Kidney (tissue), 14 donors: ENCODE data around the gene INTS3. TPM values are rescaled to one million over a fixed set of nuclear protein-coding genes. Genes with fewer than 3 reads are reported as not detected.

Source experiments
- DNase-seq, 5 donors: peaks; one replicate each; pipeline ENCODE4 v3.0.0-alpha.2; 2013 to 2020
- FAIRE-seq: peaks from 2 replicates; lab custom pipeline; 2012; peaks lifted over from hg19 to GRCh38; lab: Jason Lieb, UNC
- H3K27ac ChIP-seq, 2 donors: one replicate each; pipeline ENCODE4 v1.7.0; 2013; ENCODE audit warnings: low read depth in 2 of 2, low read length in 2 of 2, inconsistent platforms in 1 of 2
- H3K27me3 ChIP-seq: one replicate; pipeline ENCODE4 v1.7.1; 2013; ENCODE audit warnings: low read length, inconsistent platforms; ENCODE audit not compliant: control insufficient read depth, insufficient read depth
- H3K36me3 ChIP-seq, 3 donors: one replicate each; pipeline versions ENCODE4 v1.7.0 to v1.7.1; 2013; ENCODE audit warnings: low read length in 3 of 3, control low read depth in 1 of 3, inconsistent platforms in 1 of 3; ENCODE audit not compliant: insufficient read depth in 3 of 3, control insufficient read depth in 2 of 3
- H3K4me1 ChIP-seq, 3 donors: one replicate each; pipeline versions ENCODE4 v1.7.0 to v1.7.1; 2013; ENCODE audit warnings: low read length in 3 of 3, inconsistent platforms in 1 of 3, low read depth in 1 of 3; ENCODE audit not compliant: control insufficient read depth in 2 of 3, insufficient read depth in 2 of 3
- H3K4me3 ChIP-seq, 3 donors: one replicate each; pipeline versions ENCODE4 v1.7.0 to v1.8.1; 2013; ENCODE audit warnings: low read length in 3 of 3, control low read depth in 1 of 3, inconsistent platforms in 1 of 3
- H3K9ac ChIP-seq, 3 donors: one replicate each; pipeline versions ENCODE4 v1.7.0 to v1.7.1; 2013; ENCODE audit warnings: low read length in 3 of 3, control low read depth in 1 of 3, inconsistent platforms in 1 of 3
- H3K9me3 ChIP-seq, 3 donors: one replicate each; pipeline versions ENCODE4 v1.7.0 to v1.7.1; 2013; ENCODE audit warnings: low read length in 3 of 3, control low read depth in 1 of 3, inconsistent platforms in 1 of 3; ENCODE audit not compliant: control insufficient read depth in 2 of 3, insufficient read depth in 1 of 3
- CTCF ChIP-seq: IDR thresholded peaks from 3 replicates; pipeline ENCODE4 v1.5.1; 2012; ENCODE audit warnings: mild to moderate bottlenecking, moderate library complexity, borderline replicate concordance; ENCODE audit not compliant: insufficient read depth; ENCODE audit errors: extremely low read depth
- intact Hi-C: fragments of 100-400 bp; cut with DNase I; formaldehyde crosslinking; loops from one replicate; pipeline ENCODE4 v1.11.1; 2022
- polyA plus RNA-seq: library from polyadenylated mRNA; stranded (reverse); fragments of 350-450 nt; fragmentation: Illumina TruSeq; extraction: RNeasy Lipid Tissue Mini Kit (QIAGEN cat#74804); gene quantifications from one replicate; pipeline ENCODE4 v1.2.3, GENCODE V29; 2014; ENCODE audit warnings: low read depth, low replicate concordance; ENCODE audit not compliant: insufficient read depth
- total RNA-seq: library from RNA; stranded (reverse); fragmentation: NEBNext Ultra II Directional; extraction: Animal tissue kit (Norgen Biotek cat#: 25700); gene quantifications from one replicate; pipeline ENCODE4 v1.2.1, GENCODE V29; 2021
- donor health status: control.
- donor health status: control.
- donor health status: control.
- donor health status: control.
- donor health status: control.
- donor health status: DM: yes; HTN: yes; CAD: no.
- donor health status: Normal renal cell carcinoma (clear cell type).

The INTS3 gene
- total and polyA plus RNA-seq, 2 donors from 2014 or later = 42.7 to 74.8 TPM

GRCh38 chr1:153746174-153746573, 18.3 kb downstream of the INTS3 start:
- Histone ChIP-seq H3K27ac (no peak overlapping the region), H3K9ac (no peak overlapping the region), H3K27me3 (no peaks in the 10 kb centered on the region), H3K9me3 (no peaks in the 10 kb centered on the region), H3K4me1 (peaks cover 11 to 41% (median 30%) of the 10 kb centered on the region in 3 donors), H3K4me3 (no peak overlapping the region), H3K36me3 (peaks cover 19 to 43% (median 25%) of the 10 kb centered on the region in 3 donors)
- intact Hi-C loops = no loop called here
- TF ChIP-seq CTCF = no peak
- FAIRE-seq = no peak
- no peak for DNase-seq

- peaks cover 3 to 28% (median 20%) of the 10 kb centered on the region in 3 donors for H3K4me1 ChIP-seq
Observed at GRCh38 chr1:153748903-153749302, 21.1 kb downstream of the INTS3 start.

GRCh38 chr1:153749408-153750005, 21.7 kb downstream of the INTS3 start:
- Histone ChIP-seq H3K36me3 (peaks cover 22 to 53% (median 38%) of the 10 kb centered on the region in 3 donors), H3K4me1 (peaks cover 0 to 23% (median 15%) of the 10 kb centered on the region in 3 donors), H3K27ac (peak overlapping the region in 1 of 2 donors; percentile 34), H3K9me3 (no peaks in the 10 kb centered on the region), H3K4me3 (no peak overlapping the region), H3K27me3 (no peaks in the 10 kb centered on the region), H3K9ac (peak overlapping the region in 1 of 3 donors; percentile 2)
- peak; percentile 98 for TF ChIP-seq CTCF
- intact Hi-C loops = no loop called here
- FAIRE-seq (no peak), DNase-seq (peak; percentile 88 to 93 (median 89))

More at GRCh38 chr1:153748903-153749302, 21.1 kb downstream of the INTS3 start:
- Histone ChIP-seq H3K27me3 (no peaks in the 10 kb centered on the region), H3K4me3 (no peak overlapping the region), H3K36me3 (peaks cover 22 to 51% (median 35%) of the 10 kb centered on the region in 3 donors), H3K9ac (no peak overlapping the region), H3K27ac (no peak overlapping the region), H3K9me3 (no peaks in the 10 kb centered on the region)
- no peak for FAIRE-seq
- no peak for TF ChIP-seq CTCF
- intact Hi-C loops = no loop called here
- DNase-seq = no peak
